GM21528 (cell line): Measurements from ENCODE around the gene DLK1.

Source experiments
- ATAC-seq: cut with Tn5 transposase; IDR thresholded peaks from one replicate; pipeline ENCODE4 v1.9.1; 2021; ENCODE audit warnings: mild to moderate bottlenecking, moderate library complexity; ENCODE audit not compliant: unreplicated experiment, low FRiP score

DLK1 gene

GRCh38 chr14:100787659-100788058 is 61.0 kb downstream of the DLK1 start:
- no peak for ATAC-seq
